K562 (cell line): ENCODE measurements around the gene PPIAL4G. TPM values are rescaled to one million over a fixed set of nuclear protein-coding genes. Genes with fewer than 3 reads are reported as not detected.
"Not testable (repeated sequence)": the region's sequence is repeated elsewhere in the genome, so short reads cannot be mapped to it uniquely, and the experiment has no call there.

Experiments
- ATAC-seq: fragments of 200-7000 bp; cut with Tn5 transposase; 3 replicates; pipeline ENCODE4 v1.9.1; 2020; ENCODE audit warnings: moderate library complexity
- BruUV-seq: library from RNA; stranded (reverse); fragments of 400-500 nt; replicated peaks from 2 replicates; lab custom pipeline; 2021; lab: Mats Ljungman, UMichigan
- CTCF ChIA-PET: fragments of 300-600 bp; formaldehyde crosslinking; extraction: SDS; loops from one replicate; lab custom pipeline; 2021; ENCODE audit warnings: low intra/inter-chr PET ratio; lab: Yijun Ruan, JAX
- POLR2A ChIA-PET: fragments of 300-600, 350-650 bp; sonication (Branson Sonifier 250); formaldehyde crosslinking; extraction: SDS; loops from one replicate; lab custom pipeline; 2021; ENCODE audit warnings: antibody characterized with exemption, inconsistent platforms; lab: Yijun Ruan, JAX
- DNase-seq, 4 experiments: peaks; one replicate each; pipeline versions ENCODE4 v3.0.0 to v3.0.0-alpha.2; 2011 to 2018; ENCODE audit warnings: low spot score in 3 of 4, mixed read lengths in 3 of 4; ENCODE audit errors: extremely low read depth in 1 of 4
- FAIRE-seq: peaks from 2 replicates; lab custom pipeline; 2011; peaks lifted over from hg19 to GRCh38; lab: Jason Lieb, UNC
- H2AFZ ChIP-seq: 2 replicates; pipeline ENCODE4 v1.6.0; 2011; ENCODE audit warnings: low read depth, low read length, control low read depth, inconsistent platforms
- H3K27ac ChIP-seq: fragments of 200-600 bp; 3 replicates; pipeline ENCODE4 v1.8.0; 2011; ENCODE audit warnings: low read depth, mild to moderate bottlenecking, control low read depth, inconsistent platforms, low read length, moderate library complexity, mixed read lengths; ENCODE audit errors: extremely low read depth
- H3K27me3 ChIP-seq, 2 experiments: fragments of 300-600 bp in 1 of 2; 2 replicates in 1 of 2; 3 replicates in 1 of 2; pipeline versions ENCODE4 v1.6.0 to v1.8.0; 2011; ENCODE audit warnings: inconsistent platforms in 2 of 2, low read length in 2 of 2, mild to moderate bottlenecking in 1 of 2, mixed read lengths in 1 of 2, moderate library complexity in 1 of 2; ENCODE audit not compliant: control insufficient read depth in 2 of 2, insufficient read depth in 2 of 2
- H3K36me3 ChIP-seq: fragments of 300-600 bp; 3 replicates; pipeline ENCODE4 v1.8.0; 2011; ENCODE audit warnings: mild to moderate bottlenecking, low read length, inconsistent platforms; ENCODE audit not compliant: control insufficient read depth, insufficient read depth
- H3K4me1 ChIP-seq, 2 experiments: fragments of 200-600 bp in 1 of 2; replicated peaks in 1 of 2; 2 replicates in 1 of 2; 3 replicates in 1 of 2; pipeline versions ENCODE4 v1.5.1 to v1.8.0; 2011; ENCODE audit warnings: inconsistent platforms in 2 of 2, low read length in 2 of 2, mild to moderate bottlenecking in 1 of 2, mixed read lengths in 1 of 2, moderate library complexity in 1 of 2; ENCODE audit not compliant: control insufficient read depth in 2 of 2, insufficient read depth in 2 of 2
- H3K4me2 ChIP-seq: 2 replicates; pipeline ENCODE4 v1.6.1; 2011; ENCODE audit warnings: low read length, control low read depth, inconsistent platforms, mixed read lengths; ENCODE audit not compliant: insufficient read depth
- H3K4me3 ChIP-seq: fragments of 200-600 bp; sonication (generic), shearing (Covaris generic); 2 replicates; pipeline ENCODE4 v1.5.1; 2016; ENCODE audit warnings: control low read depth, inconsistent platforms
- H3K79me2 ChIP-seq: fragments of 200-600 bp; 3 replicates; pipeline ENCODE4 v1.8.0; 2011; ENCODE audit warnings: low read length, inconsistent platforms; ENCODE audit not compliant: control insufficient read depth, insufficient read depth
- H3K9ac ChIP-seq, 2 experiments: 2 replicates each; pipeline versions ENCODE4 v1.6.0 to v1.6.1; 2011; ENCODE audit warnings: low read depth in 2 of 2, low read length in 2 of 2, control low read depth in 1 of 2, inconsistent platforms in 1 of 2, mild to moderate bottlenecking in 1 of 2, mixed read lengths in 1 of 2; ENCODE audit not compliant: insufficient read depth in 1 of 2
- H3K9me1 ChIP-seq: one replicate; pipeline ENCODE4 v1.6.0; 2011; ENCODE audit warnings: inconsistent platforms, mild to moderate bottlenecking, low read length, moderate library complexity; ENCODE audit not compliant: control insufficient read depth, insufficient read depth
- H3K9me3 ChIP-seq: replicated peaks from 2 replicates; pipeline ENCODE4 v1.5.1; 2011; ENCODE audit warnings: low read depth, low read length, inconsistent platforms; ENCODE audit not compliant: control insufficient read depth, insufficient read depth
- H4K20me1 ChIP-seq: replicated peaks from 2 replicates; pipeline ENCODE4 v1.6.1; 2011; ENCODE audit warnings: low read length, inconsistent platforms, mixed read lengths; ENCODE audit not compliant: control insufficient read depth, insufficient read depth
- MTA1 ChIP-seq: fragments of 450-650 bp; IDR thresholded peaks from 2 replicates; pipeline ENCODE4 v1.6.1; 2017; ENCODE audit warnings: borderline replicate concordance
- ZNF512 ChIP-seq: IDR thresholded peaks from 2 replicates; pipeline ENCODE4 v1.6.1; 2016; ENCODE audit warnings: missing genetic modification characterization, missing compliant biosample characterization
- WGBS: fragments of 100-300 bp; shearing (Covaris generic); methylation state at CpG from one replicate; pipeline ENCODE4 v1.1.6; 2016; ENCODE audit warnings: low coverage, mixed read lengths; ENCODE audit not compliant: insufficient coverage; ENCODE audit errors: missing lambda C conversion rate; 5-methylcytosine and 5-hydroxymethylcytosine counted together
- in situ Hi-C: fragments of 300-500 bp; cut with MboI; formaldehyde crosslinking; loops from 4 replicates; pipeline ENCODE4 v1.15.0; 2018; ENCODE audit warnings: inconsistent platforms, mixed read lengths
- intact Hi-C: fragments of 100-400 bp; cut with micrococcal nuclease; formaldehyde crosslinking; loops from 2 replicates; pipeline ENCODE4 v1.14.2; 2022
- polyA plus RNA-seq, 8 experiments: library from polyadenylated mRNA; depleted of rRNA in 4 of 8; stranded (reverse) in 5 of 8; unstranded in 3 of 8; fragments of >200 nt; fragmentation: Nextera tagmentation in 2 of 8; fragmentation: Illumina TruSeq in 1 of 8; extraction: Ambion mirVana in 2 of 8; extraction: Trizol in 1 of 8; gene quantifications; 2 replicates each; pipeline versions ENCODE4 v1.2.1 to v1.2.3, GENCODE V29; 2011 to 2014; ENCODE audit warnings: inconsistent platforms in 1 of 8, missing spikeins in 1 of 8
- total RNA-seq, 7 experiments: library from RNA; depleted of rRNA in 6 of 7; stranded (reverse); fragments of >200 nt in 6 of 7; fragmentation: Illumina TruSeq in 2 of 7; extraction: Trizol in 2 of 7; gene quantifications; 2 replicates each; pipeline versions ENCODE4 v1.2.1 to v1.2.3, GENCODE V29; 2011 to 2021; ENCODE audit warnings: low replicate concordance in 1 of 7

PPIAL4G gene
- total and polyA plus RNA-seq, 9 of the 15 experiments (the other 6 are each of a cell fraction or from before 2014, with no cell fraction given): not detected

GRCh38 chr1:148512571-148513184, 29.6 kb upstream of the PPIAL4G start:
- intact Hi-C loops, in situ Hi-C loops, H3K9ac ChIP-seq, H3K4me2 ChIP-seq, H3K4me3 ChIP-seq, H2AFZ ChIP-seq, H4K20me1 ChIP-seq, H3K36me3 ChIP-seq, H3K27me3 ChIP-seq, H3K9me3 ChIP-seq, H3K9me1 ChIP-seq, ATAC-seq, H3K27ac ChIP-seq, FAIRE-seq, H3K4me1 ChIP-seq, DNase-seq, BruUV-seq, H3K79me2 ChIP-seq, CTCF ChIA-PET, POLR2A ChIA-PET: not testable (repeated sequence)
- 13% methylated on average over 5 of the region's 9 CpGs for WGBS

- H3K9ac ChIP-seq, ATAC-seq, H3K36me3 ChIP-seq, H3K27ac ChIP-seq, H2AFZ ChIP-seq, H3K79me2 ChIP-seq, H4K20me1 ChIP-seq, intact Hi-C loops, POLR2A ChIA-PET, H3K9me1 ChIP-seq, FAIRE-seq, BruUV-seq, H3K4me2 ChIP-seq, H3K27me3 ChIP-seq, CTCF ChIA-PET, DNase-seq, H3K9me3 ChIP-seq, H3K4me1 ChIP-seq, H3K4me3 ChIP-seq, in situ Hi-C loops: not testable (repeated sequence)
- peak; percentile 40; the same call in 1 of the 2 replicates for TF ChIP-seq MTA1
- TF ChIP-seq ZNF512 (tag): peak; percentile 97
Measured at GRCh38 chr1:148493933-148494332, 10.8 kb upstream of the PPIAL4G start.

- POLR2A ChIA-PET, CTCF ChIA-PET, H3K4me3 ChIP-seq, FAIRE-seq, H4K20me1 ChIP-seq, DNase-seq, H2AFZ ChIP-seq, H3K9ac ChIP-seq, H3K27ac ChIP-seq, in situ Hi-C loops, ATAC-seq, H3K27me3 ChIP-seq, H3K4me2 ChIP-seq, H3K4me1 ChIP-seq, intact Hi-C loops, H3K9me3 ChIP-seq, H3K36me3 ChIP-seq, H3K9me1 ChIP-seq, H3K79me2 ChIP-seq, BruUV-seq: not testable (repeated sequence)
- 0% methylated on average over 1 of the region's 4 CpGs for WGBS
Measured at GRCh38 chr1:148481134-148481533, 2.0 kb downstream of the PPIAL4G start.
